Uterus (tissue), 2 donors: ENCODE measurements around the gene GGTA1.

Experiments used
- POLR2A ChIP-seq, 2 donors: fragments of 450-650 bp; IDR thresholded peaks; one replicate each; pipeline ENCODE4 v1.6.1; 2016; ENCODE audit warnings: antibody characterized with exemption in 2 of 2, mild to moderate bottlenecking in 1 of 2, moderate library complexity in 1 of 2
- TF ChIP-seq, protein P1 (sequence below), 4 experiments: fragments of 200-600 bp in 2 of 4; fragments of 450-650 bp in 2 of 4; sonication (generic) in 2 of 4; IDR thresholded peaks; one replicate each; pipeline ENCODE4 v1.5.1; 2016 to 2019; ENCODE audit warnings: antibody characterized with exemption in 4 of 4, mild to moderate bottlenecking in 2 of 4, moderate library complexity in 1 of 4

DNA sequence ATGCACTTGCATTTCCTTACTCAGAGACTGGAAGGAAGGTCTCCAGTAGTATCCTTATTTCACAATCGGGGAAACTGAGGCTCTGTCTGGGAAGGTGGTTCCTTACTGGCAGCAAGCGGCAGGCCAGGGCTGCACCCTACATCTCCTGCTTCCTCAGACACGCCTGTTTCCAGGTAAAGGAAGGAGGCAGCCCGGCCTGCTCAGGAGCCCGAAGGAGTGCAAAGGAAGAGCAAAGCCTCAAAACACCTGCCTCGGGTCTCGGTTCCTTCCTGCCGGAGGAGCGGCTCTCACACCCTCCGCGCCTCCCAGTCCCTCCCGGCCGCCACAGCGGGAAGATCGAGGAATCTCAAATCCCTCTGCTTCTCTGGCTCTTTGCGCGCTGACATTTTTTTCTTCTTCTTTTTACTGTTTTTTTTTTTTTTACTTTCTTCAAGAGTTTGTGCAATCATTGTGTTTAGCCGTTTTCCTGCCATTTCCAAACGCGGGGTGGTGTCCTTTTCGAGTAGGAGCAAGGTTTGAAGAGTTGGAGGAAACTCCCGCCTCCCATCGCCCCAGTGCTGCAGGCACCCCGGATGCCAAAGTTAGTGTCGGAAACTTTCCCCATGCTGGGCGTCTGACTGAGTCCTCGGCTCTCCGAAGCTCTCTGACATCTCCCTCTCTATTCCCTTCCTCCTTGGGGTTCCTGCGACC lies 1.0 kb downstream of the GGTA1 start:
- TF ChIP-seq, protein P1, sequence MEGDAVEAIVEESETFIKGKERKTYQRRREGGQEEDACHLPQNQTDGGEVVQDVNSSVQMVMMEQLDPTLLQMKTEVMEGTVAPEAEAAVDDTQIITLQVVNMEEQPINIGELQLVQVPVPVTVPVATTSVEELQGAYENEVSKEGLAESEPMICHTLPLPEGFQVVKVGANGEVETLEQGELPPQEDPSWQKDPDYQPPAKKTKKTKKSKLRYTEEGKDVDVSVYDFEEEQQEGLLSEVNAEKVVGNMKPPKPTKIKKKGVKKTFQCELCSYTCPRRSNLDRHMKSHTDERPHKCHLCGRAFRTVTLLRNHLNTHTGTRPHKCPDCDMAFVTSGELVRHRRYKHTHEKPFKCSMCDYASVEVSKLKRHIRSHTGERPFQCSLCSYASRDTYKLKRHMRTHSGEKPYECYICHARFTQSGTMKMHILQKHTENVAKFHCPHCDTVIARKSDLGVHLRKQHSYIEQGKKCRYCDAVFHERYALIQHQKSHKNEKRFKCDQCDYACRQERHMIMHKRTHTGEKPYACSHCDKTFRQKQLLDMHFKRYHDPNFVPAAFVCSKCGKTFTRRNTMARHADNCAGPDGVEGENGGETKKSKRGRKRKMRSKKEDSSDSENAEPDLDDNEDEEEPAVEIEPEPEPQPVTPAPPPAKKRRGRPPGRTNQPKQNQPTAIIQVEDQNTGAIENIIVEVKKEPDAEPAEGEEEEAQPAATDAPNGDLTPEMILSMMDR (IDR thresholded peaks at IDR 0.05), result no peak
- no peak for TF ChIP-seq POLR2A (IDR thresholded peaks at IDR 0.05)
